Brain pericyte (primary cell): ENCODE measurements around the gene USF1.
"Not testable (repeated sequence)": the region's sequence is repeated elsewhere in the genome, so short reads cannot be mapped to it uniquely, and the experiment has no call there.

Source experiments
- DNase-seq: peaks from one replicate; pipeline ENCODE4 v3.0.0-alpha.2; 2012; ENCODE audit warnings: low read depth, low spot score

The USF1 gene

GRCh38 chr1:161079436-161080110 is 33.8 kb upstream of the USF1 start:
- DNase-seq: no peak

- DNase-seq: no peak
These were observed 31.6 kb upstream of the USF1 start for GRCh38 chr1:161077426-161077825.

- DNase-seq: no peak
These were observed 30.6 kb upstream of the USF1 start for GRCh38 chr1:161076410-161076809.

GRCh38 chr1:161074676-161075368 is 29.0 kb upstream of the USF1 start:
- no peak for DNase-seq

- no peak for DNase-seq
These were observed 27.8 kb upstream of the USF1 start for GRCh38 chr1:161073474-161074121.

- DNase-seq: no peak
These were observed 27.1 kb upstream of the USF1 start for GRCh38 chr1:161072751-161073449.

GRCh38 chr1:161071886-161072371 is 26.2 kb upstream of the USF1 start:
- DNase-seq: no peak

- DNase-seq: no peak
These were observed 25.0 kb upstream of the USF1 start for GRCh38 chr1:161070761-161071160.

GRCh38 chr1:161069731-161070270 is 24.0 kb upstream of the USF1 start, which contains the start of gene ARHGAP30:
Gene ARHGAP30 (minus strand): TSS chr1:161069891. CDS start chr1:161069624, 267 bp downstream.
- no peak for DNase-seq

- no peak for DNase-seq
These were observed 23.5 kb upstream of the USF1 start for GRCh38 chr1:161069241-161069640.

- no peak for DNase-seq
These were observed 22.8 kb upstream of the USF1 start for GRCh38 chr1:161068306-161069234.

GRCh38 chr1:161066694-161067093 is 20.9 kb upstream of the USF1 start:
- no peak for DNase-seq

- not testable (repeated sequence) for DNase-seq
These were observed 19.9 kb upstream of the USF1 start for GRCh38 chr1:161065681-161066080.

- DNase-seq: not testable (repeated sequence)
These were observed 18.2 kb upstream of the USF1 start for GRCh38 chr1:161063936-161064335.

- DNase-seq: no peak
These were observed 15.6 kb upstream of the USF1 start for GRCh38 chr1:161061419-161061818.

- no peak for DNase-seq
These were observed 13.5 kb upstream of the USF1 start for GRCh38 chr1:161059293-161059692.

- no peak for DNase-seq
These were observed 9.0 kb upstream of the USF1 start for GRCh38 chr1:161054805-161055204.

- no peak for DNase-seq
These were observed 8.5 kb upstream of the USF1 start for GRCh38 chr1:161054232-161054631.

- no peak for DNase-seq
These were observed 7.1 kb upstream of the USF1 start for GRCh38 chr1:161052899-161053298.

- no peak for DNase-seq
These were observed 5.4 kb upstream of the USF1 start for GRCh38 chr1:161051219-161051618.
